Endothelial cell of umbilical vein (primary cell): ENCODE results near the gene TMEM169. TPM values are rescaled to one million over a fixed set of nuclear protein-coding genes. Genes with fewer than 3 reads are reported as not detected.

Experiments used
- BruUV-seq: library from RNA; stranded (reverse); fragments of 400-500 nt; replicated peaks from 2 replicates; lab custom pipeline; 2021; lab: Mats Ljungman, UMichigan
- CTCF ChIA-PET: fragments of 300-600, 350-600 bp; sonication (Branson Sonifier 250); formaldehyde crosslinking; loops from one replicate; lab custom pipeline; 2021; ENCODE audit warnings: antibody characterized with exemption, inconsistent platforms; lab: Charles Lee
- POLR2A ChIA-PET: fragments of 300-600, 350-600 bp; sonication (Branson Sonifier 250); formaldehyde crosslinking; loops from one replicate; lab custom pipeline; 2021; ENCODE audit warnings: antibody characterized with exemption, inconsistent platforms; lab: Charles Lee
- DNase-seq: peaks from one replicate; pipeline ENCODE4 v3.0.0-alpha.2; 2011; ENCODE audit warnings: low read depth, low spot score
- FAIRE-seq: peaks from 2 replicates; lab custom pipeline; 2011; peaks lifted over from hg19 to GRCh38; lab: Jason Lieb, UNC
- H2AFZ ChIP-seq: 2 replicates; pipeline ENCODE4 v1.6.0; 2012; ENCODE audit warnings: low read depth, low read length, control low read depth, inconsistent platforms
- H3K27ac ChIP-seq: 2 replicates; pipeline ENCODE4 v1.5.1; 2011; ENCODE audit warnings: low read depth, mild to moderate bottlenecking, control low read depth, low read length, moderate library complexity; ENCODE audit not compliant: insufficient read depth
- H3K27me3 ChIP-seq, 2 experiments: 2 replicates each; pipeline versions ENCODE4 v1.6.0 to v1.6.1; 2011; ENCODE audit warnings: low read length in 2 of 2, mixed read lengths in 1 of 2; ENCODE audit not compliant: control insufficient read depth in 2 of 2, insufficient read depth in 2 of 2
- H3K36me3 ChIP-seq, 2 experiments: 2 replicates in 1 of 2; 3 replicates in 1 of 2; pipeline ENCODE4 v1.5.1; 2011; ENCODE audit warnings: low read length in 2 of 2, mild to moderate bottlenecking in 1 of 2, moderate library complexity in 1 of 2; ENCODE audit not compliant: control insufficient read depth in 2 of 2, insufficient read depth in 2 of 2; ENCODE audit errors: extremely low read depth in 1 of 2
- H3K4me1 ChIP-seq: 3 replicates; pipeline ENCODE4 v1.5.1; 2011; ENCODE audit warnings: mild to moderate bottlenecking, low read length; ENCODE audit not compliant: control insufficient read depth, insufficient read depth; ENCODE audit errors: extremely low read depth
- H3K4me2 ChIP-seq: 2 replicates; pipeline ENCODE4 v1.6.1; 2011; ENCODE audit warnings: low read length, control low read depth, mixed read lengths; ENCODE audit not compliant: insufficient read depth
- H3K4me3 ChIP-seq, 3 experiments: fragments of 200-600 bp in 1 of 3; sonication (generic), shearing (Covaris generic) in 1 of 3; replicated peaks in 1 of 3; 2 replicates each; pipeline ENCODE4 v1.5.1; 2011 to 2016; ENCODE audit warnings: control low read depth in 3 of 3, low read length in 3 of 3, mild to moderate bottlenecking in 2 of 3, inconsistent platforms in 1 of 3, low read depth in 1 of 3, moderate library complexity in 1 of 3; ENCODE audit not compliant: insufficient read depth in 1 of 3
- H3K79me2 ChIP-seq: 2 replicates; pipeline ENCODE4 v1.6.0; 2012; ENCODE audit warnings: low read length, inconsistent platforms; ENCODE audit not compliant: control insufficient read depth, insufficient read depth
- H3K9ac ChIP-seq: replicated peaks from 2 replicates; pipeline ENCODE3; 2011; ENCODE audit warnings: low read length, control low read depth; ENCODE audit not compliant: insufficient read depth; ENCODE audit errors: extremely low read depth
- H3K9me1 ChIP-seq: replicated peaks from 3 replicates; pipeline ENCODE4 v1.6.0; 2011; ENCODE audit warnings: mild to moderate bottlenecking, low read length; ENCODE audit not compliant: control insufficient read depth, insufficient read depth; ENCODE audit errors: extremely low read depth
- H3K9me3 ChIP-seq: replicated peaks from 2 replicates; pipeline ENCODE4 v1.5.1; 2012; ENCODE audit warnings: low read length, inconsistent platforms; ENCODE audit not compliant: control insufficient read depth, insufficient read depth
- H4K20me1 ChIP-seq: replicated peaks from 2 replicates; pipeline ENCODE3; 2011; ENCODE audit warnings: mild to moderate bottlenecking, low read length; ENCODE audit not compliant: control insufficient read depth, insufficient read depth; ENCODE audit errors: extremely low read depth
- EZH2 ChIP-seq: IDR thresholded peaks from 2 replicates; pipeline ENCODE4 v1.6.1; 2012; ENCODE audit warnings: borderline replicate concordance, low read depth, mild to moderate bottlenecking, moderate library complexity, low read length, inconsistent platforms; ENCODE audit not compliant: severe bottlenecking
- FOS ChIP-seq: IDR thresholded peaks from 2 replicates; pipeline ENCODE4 v1.6.1; 2011; ENCODE audit warnings: mild to moderate bottlenecking, low read length, moderate library complexity, borderline replicate concordance; ENCODE audit not compliant: insufficient read depth
- GATA2 ChIP-seq: IDR thresholded peaks from 2 replicates; pipeline ENCODE4 v1.7.0; 2011; ENCODE audit warnings: low read depth, mild to moderate bottlenecking, moderate library complexity, mixed read lengths, low read length; ENCODE audit not compliant: insufficient read length, insufficient read depth
- JUN ChIP-seq: IDR thresholded peaks from 2 replicates; pipeline ENCODE4 v1.6.1; 2011; ENCODE audit warnings: borderline replicate concordance, low read depth; ENCODE audit not compliant: insufficient read length, insufficient read depth
- MYC ChIP-seq: IDR thresholded peaks from one replicate; pipeline ENCODE4 v1.6.1; 2011; ENCODE audit warnings: mild to moderate bottlenecking, low read depth, low read length
- POLR2A ChIP-seq: IDR thresholded peaks from 2 replicates; pipeline ENCODE4 v1.6.1; 2012; ENCODE audit warnings: low read depth, mild to moderate bottlenecking, control low read depth, low read length
- POLR2AphosphoS5 ChIP-seq: IDR thresholded peaks from 2 replicates; pipeline ENCODE4 v1.6.1; 2012; ENCODE audit warnings: low read depth, mild to moderate bottlenecking, control low read depth, low read length, moderate library complexity; ENCODE audit not compliant: insufficient read depth
- dilution Hi-C: fragments of 300-500 bp; cut with MboI; formaldehyde crosslinking; loops from one replicate; pipeline ENCODE4 v1.15.0; 2019; ENCODE audit warnings: low sequenced_read_pairs; ENCODE audit not compliant: extremely low pct_ligation_motif_present
- intact Hi-C: fragments of 100-400 bp; cut with micrococcal nuclease; formaldehyde crosslinking; loops from one replicate; pipeline ENCODE4 v1.10.0; 2022
- polyA plus RNA-seq, 4 experiments: library from polyadenylated mRNA; depleted of rRNA in 3 of 4; stranded (reverse) in 3 of 4; unstranded in 1 of 4; fragments of >200 nt; gene quantifications; 2 replicates each; pipeline versions ENCODE4 v1.2.1 to v1.2.3, GENCODE V29; 2011 to 2012; ENCODE audit warnings: missing spikeins in 1 of 4
- total RNA-seq: library from RNA; stranded (reverse); gene quantifications from 2 replicates; pipeline ENCODE4 v1.2.3, GENCODE V29; 2021
- TF ChIP-seq, protein P1 (sequence below): IDR thresholded peaks from 2 replicates; pipeline ENCODE4 v1.6.1; 2011; ENCODE audit not compliant: insufficient read depth, insufficient read length
- TF ChIP-seq, protein P2 (sequence below), 2 donors: IDR thresholded peaks; 1 replicate in 1 of 2; 2 replicates in 1 of 2; pipeline ENCODE4 v1.5.1; 2011; ENCODE audit warnings: low read length in 2 of 2, mild to moderate bottlenecking in 2 of 2, moderate library complexity in 2 of 2, control low read depth in 1 of 2, inconsistent platforms in 1 of 2, low read depth in 1 of 2; ENCODE audit not compliant: insufficient read depth in 1 of 2; ENCODE audit errors: extremely low read depth in 1 of 2

Gene TMEM169
- total and polyA plus RNA-seq, 2 donors (not counting 3 experiments of a cell fraction or from before 2014, with no cell fraction given) = 0.20 TPM; not detected in 1

DNA sequence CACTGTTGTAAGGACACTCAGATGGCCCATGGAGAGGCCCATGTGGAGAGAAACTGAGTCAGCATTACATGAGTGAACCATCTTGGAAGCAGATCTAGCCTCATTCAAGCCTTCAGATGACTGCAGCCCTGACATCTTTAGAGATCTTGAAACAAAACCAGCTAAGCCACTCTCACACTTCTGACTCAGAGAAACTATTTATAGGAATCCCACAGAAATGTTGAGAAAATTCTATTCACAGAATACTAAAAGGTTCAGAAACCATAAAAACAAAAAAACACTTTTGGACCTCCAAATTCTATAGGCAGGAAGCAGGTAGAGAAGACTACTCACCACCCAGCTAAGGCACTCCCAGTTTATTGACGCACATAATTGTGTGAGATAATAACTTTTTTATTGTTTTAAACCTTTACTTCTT is 8.7 kb downstream of the TMEM169 start:
- Histone ChIP-seq H3K27ac (no peak overlapping the region), H3K36me3 (no peaks in the 10 kb centered on the region), H3K4me1 (no peaks in the 10 kb centered on the region), H3K27me3 (peaks cover 13 to 20% of the 10 kb centered on the region in 2 experiments), H3K4me3 (no peak overlapping the region), H3K79me2 (no peaks in the 10 kb centered on the region), H3K9me1 (no peaks in the 10 kb centered on the region), H4K20me1 (no peaks in the 10 kb centered on the region), H3K9ac (no peak overlapping the region), H3K9me3 (no peaks in the 10 kb centered on the region), H3K4me2 (no peak overlapping the region), H2AFZ (no peak overlapping the region)
- DNase-seq (no peak), FAIRE-seq (no peak)
- intact Hi-C loops (no loop called here), dilution Hi-C loops (no loop called here)
- POLR2A ChIA-PET = no interaction called here
- CTCF ChIA-PET = no interaction called here
- TF ChIP-seq POLR2A (no peak), POLR2AphosphoS5 (no peak), FOS (no peak)
- no TSS peak for BruUV-seq

DNA sequence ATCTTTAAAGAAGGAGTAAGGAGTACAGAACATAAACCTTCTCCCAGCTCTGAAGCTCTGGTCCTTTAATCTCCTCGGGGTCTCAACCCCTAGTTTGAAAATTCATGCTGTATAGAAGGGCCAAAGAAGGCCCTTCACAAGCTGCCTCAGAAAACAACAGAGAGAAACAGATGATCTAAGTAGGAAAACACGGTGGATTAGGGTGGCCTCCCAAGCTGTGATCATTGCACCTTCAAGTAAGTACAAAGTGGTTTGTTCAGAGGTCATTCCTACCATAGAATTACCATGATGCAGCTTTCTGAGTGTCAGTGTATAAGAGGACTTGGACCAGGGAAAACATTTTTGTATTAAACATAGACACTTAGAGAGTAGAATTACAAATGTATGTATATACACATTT is 10.9 kb downstream of the TMEM169 start:
- no peak overlapping the region for H3K27ac ChIP-seq
- FAIRE-seq (no peak), DNase-seq (no peak)
- peaks cover 13 to 26% of the 10 kb centered on the region in 2 experiments for H3K27me3 ChIP-seq
- H4K20me1 ChIP-seq = no peaks in the 10 kb centered on the region
- ChIA-PET CTCF (interaction anchor here (1.4 kb wide), 1 partner anchor 22 kb away, joined by 4 read pairs; no protein-coding TSS in a partner anchor), POLR2A (no interaction called here)
- intact Hi-C loops (no loop called here), dilution Hi-C loops (no loop called here)
- no TSS peak for BruUV-seq
- H3K9me1 ChIP-seq = no peaks in the 10 kb centered on the region
- no peaks in the 10 kb centered on the region for H3K4me1 ChIP-seq
- no peaks in the 10 kb centered on the region for H3K79me2 ChIP-seq
- no peak overlapping the region for H3K4me3 ChIP-seq
- TF ChIP-seq JUN = no peak
- no peak for TF ChIP-seq POLR2A
- TF ChIP-seq FOS = no peak
- TF ChIP-seq MYC = no peak
- TF ChIP-seq, protein P1, sequence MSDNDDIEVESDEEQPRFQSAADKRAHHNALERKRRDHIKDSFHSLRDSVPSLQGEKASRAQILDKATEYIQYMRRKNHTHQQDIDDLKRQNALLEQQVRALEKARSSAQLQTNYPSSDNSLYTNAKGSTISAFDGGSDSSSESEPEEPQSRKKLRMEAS = no peak
- no peak for TF ChIP-seq EZH2
- no peak for TF ChIP-seq POLR2AphosphoS5
- no peak for TF ChIP-seq GATA2
- TF ChIP-seq, protein P2, sequence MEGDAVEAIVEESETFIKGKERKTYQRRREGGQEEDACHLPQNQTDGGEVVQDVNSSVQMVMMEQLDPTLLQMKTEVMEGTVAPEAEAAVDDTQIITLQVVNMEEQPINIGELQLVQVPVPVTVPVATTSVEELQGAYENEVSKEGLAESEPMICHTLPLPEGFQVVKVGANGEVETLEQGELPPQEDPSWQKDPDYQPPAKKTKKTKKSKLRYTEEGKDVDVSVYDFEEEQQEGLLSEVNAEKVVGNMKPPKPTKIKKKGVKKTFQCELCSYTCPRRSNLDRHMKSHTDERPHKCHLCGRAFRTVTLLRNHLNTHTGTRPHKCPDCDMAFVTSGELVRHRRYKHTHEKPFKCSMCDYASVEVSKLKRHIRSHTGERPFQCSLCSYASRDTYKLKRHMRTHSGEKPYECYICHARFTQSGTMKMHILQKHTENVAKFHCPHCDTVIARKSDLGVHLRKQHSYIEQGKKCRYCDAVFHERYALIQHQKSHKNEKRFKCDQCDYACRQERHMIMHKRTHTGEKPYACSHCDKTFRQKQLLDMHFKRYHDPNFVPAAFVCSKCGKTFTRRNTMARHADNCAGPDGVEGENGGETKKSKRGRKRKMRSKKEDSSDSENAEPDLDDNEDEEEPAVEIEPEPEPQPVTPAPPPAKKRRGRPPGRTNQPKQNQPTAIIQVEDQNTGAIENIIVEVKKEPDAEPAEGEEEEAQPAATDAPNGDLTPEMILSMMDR (IDR thresholded peaks at IDR 0.05; ENCODE audit: extremely low read depth in 1 of 2, insufficient read depth in 1 of 2, low read depth in 1 of 2, low read length in 2 of 2) = no peak
- no peak overlapping the region for H2AFZ ChIP-seq
- no peaks in the 10 kb centered on the region for H3K9me3 ChIP-seq
- H3K36me3 ChIP-seq = no peaks in the 10 kb centered on the region
- H3K9ac ChIP-seq = no peak overlapping the region
- no peak overlapping the region for H3K4me2 ChIP-seq
